ENCODE data around the gene CCNQ. TPM values are rescaled to one million over a fixed set of nuclear protein-coding genes. Genes with fewer than 3 reads are reported as not detected.

Gene CCNQ
- total RNA-seq, 2 donors from 2014 or later: 33.8 to 55.9 TPM

DNA sequence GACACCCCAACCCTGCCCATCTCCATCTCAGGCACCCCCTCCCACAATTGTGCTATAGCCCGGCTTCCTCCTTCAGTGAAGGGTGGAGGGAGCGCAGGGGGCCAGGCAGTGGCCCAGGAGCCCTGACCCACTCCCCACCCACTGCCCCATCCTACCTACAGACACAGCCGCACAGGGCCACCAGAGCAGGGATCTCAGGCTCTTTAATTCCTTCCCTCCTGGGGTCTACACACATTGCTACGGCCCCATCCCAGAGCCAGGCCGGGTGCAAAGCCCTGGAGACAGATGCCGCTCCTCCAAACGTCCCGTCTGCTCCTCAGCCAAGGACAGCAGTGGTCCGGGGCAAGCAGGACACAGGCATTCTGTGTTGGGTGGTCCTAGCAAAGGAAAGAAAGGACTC is 35.3 kb upstream of the CCNQ start:
- no peaks in the 10 kb centered on the region for H3K27me3 ChIP-seq (replicated peaks; ENCODE audit: insufficient read depth)
- no peak overlapping the region for H3K27ac ChIP-seq
- H3K9me3 ChIP-seq: no peaks in the 10 kb centered on the region
- intact Hi-C loops (cut with DNase I): no loop called here
- H3K4me1 ChIP-seq (replicated peaks): no peaks in the 10 kb centered on the region
- TF ChIP-seq POLR2A (IDR thresholded peaks at IDR 0.05) (no peak), POLR2AphosphoS5 (IDR thresholded peaks at IDR 0.05) (no peak), CTCF (IDR thresholded peaks at IDR 0.05) (no peak)
- H3K36me3 ChIP-seq: no peaks in the 10 kb centered on the region
- H3K4me3 ChIP-seq: no peak overlapping the region
- DNase-seq (ENCODE audit: low spot score): no peak
- WGBS: 81% methylated on average over 9 of the region's 9 CpGs

DNA sequence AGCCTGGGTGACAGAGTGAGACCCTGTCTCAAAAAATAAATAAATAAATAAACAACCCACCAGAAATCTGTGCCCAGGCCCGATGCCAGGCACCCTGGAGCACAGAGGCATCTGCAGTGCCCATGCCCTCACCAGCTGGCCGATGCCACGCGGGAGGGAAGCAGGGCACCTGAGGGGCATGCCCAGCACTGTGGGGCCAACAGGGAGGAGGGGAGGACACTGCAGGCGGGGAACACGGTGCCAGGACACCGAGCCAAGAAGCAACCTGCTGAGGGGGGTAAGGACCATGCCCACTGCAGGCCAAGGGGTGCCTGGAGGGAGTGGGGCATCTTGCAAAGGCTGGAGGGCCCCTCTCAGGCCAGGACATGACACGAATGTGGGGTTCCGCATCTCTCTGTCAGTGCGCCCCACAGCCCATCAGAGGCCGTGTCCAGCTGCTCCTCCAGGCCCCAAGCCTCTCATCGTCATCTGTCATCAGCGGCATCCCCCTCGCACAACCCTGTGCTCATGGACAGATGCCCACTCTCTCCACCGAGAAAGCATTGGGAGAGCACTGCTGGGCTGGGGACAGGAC is 34.8 kb upstream of the CCNQ start:
- H3K9me3 ChIP-seq: no peaks in the 10 kb centered on the region
- H3K36me3 ChIP-seq: no peaks in the 10 kb centered on the region
- TF ChIP-seq CTCF (IDR thresholded peaks at IDR 0.05) (no peak), POLR2A (IDR thresholded peaks at IDR 0.05) (no peak)
- H3K4me1 ChIP-seq (replicated peaks): no peaks in the 10 kb centered on the region
- H3K27me3 ChIP-seq (replicated peaks; ENCODE audit: insufficient read depth): no peaks in the 10 kb centered on the region
- intact Hi-C loops (cut with DNase I): no loop called here
- 87% methylated on average over 7 of the region's 15 CpGs for WGBS
- no peak overlapping the region for H3K4me3 ChIP-seq
- no peak overlapping the region for H3K27ac ChIP-seq
- no peak for DNase-seq (ENCODE audit: low spot score)

- TF ChIP-seq CTCF (IDR thresholded peaks at IDR 0.05) (no peak), POLR2AphosphoS5 (IDR thresholded peaks at IDR 0.05) (no peak), POLR2A (IDR thresholded peaks at IDR 0.05) (no peak)
- Histone ChIP-seq H3K4me3 (no peak overlapping the region), H3K4me1 (replicated peaks) (no peaks in the 10 kb centered on the region), H3K9me3 (no peaks in the 10 kb centered on the region), H3K27me3 (replicated peaks; ENCODE audit: insufficient read depth) (no peaks in the 10 kb centered on the region), H3K36me3 (no peaks in the 10 kb centered on the region), H3K27ac (no peak overlapping the region)
- WGBS: 90% methylated on average over 7 of the region's 14 CpGs
- intact Hi-C loops (cut with DNase I): no loop called here
- DNase-seq (ENCODE audit: low spot score): no peak
These were observed 34.1 kb upstream of the CCNQ start for GRCh38 chrX:153633048-153633447.

DNA sequence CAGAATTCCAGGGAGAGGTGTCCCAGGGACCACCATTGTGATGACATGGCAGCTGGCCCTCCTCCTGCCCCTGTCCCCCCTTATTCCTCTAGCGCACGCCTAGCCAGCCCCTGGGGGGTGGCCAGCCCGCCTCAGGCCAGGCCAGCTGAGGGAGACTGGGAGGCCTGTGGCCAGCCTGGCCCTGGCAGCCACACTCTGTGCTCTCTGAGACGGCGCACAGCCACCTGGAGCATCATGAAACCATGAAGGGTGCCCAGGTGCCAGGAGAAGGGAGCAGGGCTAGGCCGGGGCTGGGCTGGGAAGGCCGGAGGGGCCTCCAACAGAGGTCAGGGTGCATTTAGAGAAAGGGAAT is 33.6 kb upstream of the CCNQ start:
- no CpG with 5 or more reads among the region's 7 CpGs for WGBS
- H3K4me3 ChIP-seq: no peak overlapping the region
- no peaks in the 10 kb centered on the region for H3K4me1 ChIP-seq (replicated peaks)
- no peaks in the 10 kb centered on the region for H3K27me3 ChIP-seq (replicated peaks; ENCODE audit: insufficient read depth)
- no peaks in the 10 kb centered on the region for H3K9me3 ChIP-seq
- H3K27ac ChIP-seq: no peak overlapping the region
- intact Hi-C loops (cut with DNase I): no loop called here
- no peak for DNase-seq (ENCODE audit: low spot score)
- no peaks in the 10 kb centered on the region for H3K36me3 ChIP-seq
- TF ChIP-seq POLR2A (IDR thresholded peaks at IDR 0.05) (no peak), CTCF (IDR thresholded peaks at IDR 0.05) (no peak), POLR2AphosphoS5 (IDR thresholded peaks at IDR 0.05) (no peak)

- no peaks in the 10 kb centered on the region for H3K9me3 ChIP-seq
- no peak for DNase-seq (ENCODE audit: low spot score)
- TF ChIP-seq CTCF (IDR thresholded peaks at IDR 0.05): no peak
- TF ChIP-seq POLR2A (IDR thresholded peaks at IDR 0.05): no peak
- TF ChIP-seq POLR2AphosphoS5 (IDR thresholded peaks at IDR 0.05): no peak
- H3K27me3 ChIP-seq (replicated peaks; ENCODE audit: insufficient read depth): no peaks in the 10 kb centered on the region
- H3K36me3 ChIP-seq: no peaks in the 10 kb centered on the region
- H3K27ac ChIP-seq: no peak overlapping the region
- no peak overlapping the region for H3K4me3 ChIP-seq
- 96% methylated on average over 17 of the region's 19 CpGs for WGBS
- no peaks in the 10 kb centered on the region for H3K4me1 ChIP-seq (replicated peaks)
- intact Hi-C loops (cut with DNase I): no loop called here
These were observed 33.1 kb upstream of the CCNQ start for GRCh38 chrX:153631907-153632594.
